Pancreas (tissue), 10 donors: ENCODE measurements around the gene SIAH3. TPM values are rescaled to one million over a fixed set of nuclear protein-coding genes. Genes with fewer than 3 reads are reported as not detected.

ENCODE experiments used
- ATAC-seq, 4 donors: fragments of 200-7000 bp; cut with Tn5 transposase; one replicate each; pipeline versions ENCODE4 v1.8.0 to v1.9.1; 2020; ENCODE audit warnings: mild to moderate bottlenecking in 4 of 4, moderate library complexity in 4 of 4
- DNase-seq, 6 donors: peaks; one replicate each; pipeline ENCODE4 v3.0.0-alpha.2; 2020
- FAIRE-seq: peaks from 2 replicates; lab custom pipeline; 2012; peaks lifted over from hg19 to GRCh38; lab: Jason Lieb, UNC
- H3K27ac ChIP-seq, 4 donors: fragments of 200-600 bp; sonication (generic); 1 replicate in 3 of 4; 2 replicates in 1 of 4; pipeline versions ENCODE4 v1.5.0 to v1.8.0; 2020
- H3K27me3 ChIP-seq, 4 donors: fragments of 200-600 bp; one replicate each; pipeline ENCODE4 v1.8.0; 2021
- H3K36me3 ChIP-seq, 3 donors: fragments of 200-600 bp; sonication (generic) in 1 of 3; one replicate each; pipeline versions ENCODE4 v1.5.0 to v1.8.0; 2020 to 2021
- H3K4me1 ChIP-seq, 3 donors: fragments of 200-600 bp; one replicate each; pipeline ENCODE4 v1.8.0; 2021
- H3K4me3 ChIP-seq, 4 donors: fragments of 200-600 bp; sonication (generic) in 2 of 4; one replicate each; pipeline versions ENCODE4 v1.5.0 to v1.8.0; 2020 to 2021
- H3K9me3 ChIP-seq, 4 donors: fragments of 200-600 bp; one replicate each; pipeline ENCODE4 v1.8.0; 2021
- WGBS, 2 donors: extraction: QIAGEN DNeasy Blood & Tissue Kit; methylation state at CpG; one replicate each; pipeline ENCODE4 v1.1.7; 2013; 5-methylcytosine and 5-hydroxymethylcytosine counted together
- intact Hi-C, 3 donors: fragments of 100-400 bp; cut with DNase I; formaldehyde crosslinking; loops; one replicate each; pipeline versions ENCODE4 v1.11.1 to v1.14.2; 2022
- polyA plus RNA-seq, 2 donors: library from polyadenylated mRNA; stranded (reverse); fragments of 200-250 nt; gene quantifications; one replicate each; pipeline ENCODE4 v1.2.3, GENCODE V29; 2013
- total RNA-seq, 6 donors: library from RNA; stranded (reverse); fragmentation: NEBNext Ultra II Directional in 4 of 6; extraction: Animal tissue kit (Norgen Biotek cat#: 25700) in 4 of 6; gene quantifications; one replicate each; pipeline versions ENCODE4 v1.2.1 to v1.2.4, GENCODE V29; 2021 to 2023
- TF ChIP-seq, protein P1 (sequence below), 4 donors: fragments of 200-600 bp; sonication (generic) in 3 of 4; IDR thresholded peaks; one replicate each; pipeline versions ENCODE4 v1.5.0 to v1.8.0; 2021; ENCODE audit warnings: antibody characterized with exemption in 4 of 4
- donor health status: healthy with polysubstance abuse.
- donor health status: DM: no; HTN: no; CAD: no; lungs with moderate emphysema.
- donor health status: DM: no; HTN: no; CAD: no.
- donor health status: control.
- donor health status: control.
- donor health status: Bipolar disorder and iron deficiency.
- donor health status: DM: yes; HTN: yes; CAD: no.
- donor health status: DM: no; HTN: no; CAD: no.
- donor health status: DM: no; HTN: no; CAD: no.
- donor health status: DM: yes; HTN: yes; CAD: no.

Gene SIAH3
- total and polyA plus RNA-seq, 8 donors, result 0.03 TPM; not detected in 7

DNA sequence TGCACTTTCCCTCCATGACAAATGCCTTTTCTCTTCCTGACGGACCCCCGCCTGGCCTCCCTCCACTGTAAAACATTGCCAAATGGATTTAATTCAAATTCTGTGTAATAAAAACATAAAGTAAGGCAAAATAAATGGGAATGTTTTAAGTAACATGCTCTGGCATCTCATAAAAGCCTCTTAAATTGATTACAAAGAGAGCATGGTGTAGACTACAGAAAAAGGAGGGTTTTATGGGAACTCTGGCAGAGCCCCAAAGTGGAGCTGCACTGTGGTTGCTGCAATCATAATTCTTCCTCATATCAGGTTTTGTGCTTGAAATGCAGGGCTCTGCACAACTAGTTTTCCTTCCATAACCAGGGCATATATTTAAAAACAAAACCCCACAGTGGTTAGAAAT, 44.3 kb upstream of the SIAH3 start:
- H3K27ac ChIP-seq, result no peak overlapping the region
- WGBS, 2 donors, result 36 to 48% methylated on average over 2 of the region's 2 CpGs
- TF ChIP-seq, protein P1, sequence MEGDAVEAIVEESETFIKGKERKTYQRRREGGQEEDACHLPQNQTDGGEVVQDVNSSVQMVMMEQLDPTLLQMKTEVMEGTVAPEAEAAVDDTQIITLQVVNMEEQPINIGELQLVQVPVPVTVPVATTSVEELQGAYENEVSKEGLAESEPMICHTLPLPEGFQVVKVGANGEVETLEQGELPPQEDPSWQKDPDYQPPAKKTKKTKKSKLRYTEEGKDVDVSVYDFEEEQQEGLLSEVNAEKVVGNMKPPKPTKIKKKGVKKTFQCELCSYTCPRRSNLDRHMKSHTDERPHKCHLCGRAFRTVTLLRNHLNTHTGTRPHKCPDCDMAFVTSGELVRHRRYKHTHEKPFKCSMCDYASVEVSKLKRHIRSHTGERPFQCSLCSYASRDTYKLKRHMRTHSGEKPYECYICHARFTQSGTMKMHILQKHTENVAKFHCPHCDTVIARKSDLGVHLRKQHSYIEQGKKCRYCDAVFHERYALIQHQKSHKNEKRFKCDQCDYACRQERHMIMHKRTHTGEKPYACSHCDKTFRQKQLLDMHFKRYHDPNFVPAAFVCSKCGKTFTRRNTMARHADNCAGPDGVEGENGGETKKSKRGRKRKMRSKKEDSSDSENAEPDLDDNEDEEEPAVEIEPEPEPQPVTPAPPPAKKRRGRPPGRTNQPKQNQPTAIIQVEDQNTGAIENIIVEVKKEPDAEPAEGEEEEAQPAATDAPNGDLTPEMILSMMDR (IDR thresholded peaks at IDR 0.05), result no peak
- intact Hi-C loops, result no loop called here
- no peaks in the 10 kb centered on the region for H3K36me3 ChIP-seq
- H3K27me3 ChIP-seq, result no peaks in the 10 kb centered on the region
- FAIRE-seq (no peak), DNase-seq (no peak), ATAC-seq (no peak)
- no peaks in the 10 kb centered on the region for H3K9me3 ChIP-seq
- no peaks in the 10 kb centered on the region for H3K4me1 ChIP-seq
- H3K4me3 ChIP-seq, result no peak overlapping the region

DNA sequence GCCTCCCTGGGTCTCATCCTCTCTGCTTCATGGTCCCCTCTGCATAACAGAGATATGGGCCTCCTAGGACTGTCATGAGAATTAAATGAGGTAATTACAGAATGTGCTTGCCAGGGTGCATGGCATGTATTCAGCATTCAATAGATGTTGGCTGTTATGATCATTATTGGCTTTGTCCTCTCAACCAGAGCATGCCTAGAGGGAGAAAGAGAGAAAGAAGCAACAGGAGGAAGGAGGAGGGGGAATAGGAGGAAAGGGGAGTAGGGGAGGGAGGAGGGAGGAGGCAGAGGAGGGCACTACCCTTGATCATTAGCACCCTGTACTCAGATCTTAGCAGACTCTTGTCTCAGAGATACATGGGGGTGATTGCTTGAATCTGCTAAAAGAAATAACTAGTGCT, 41.0 kb upstream of the SIAH3 start:
- FAIRE-seq (no peak), DNase-seq (no peak), ATAC-seq (no peak)
- no peaks in the 10 kb centered on the region for H3K4me1 ChIP-seq
- intact Hi-C loops, result no loop called here
- TF ChIP-seq, protein P1 (IDR thresholded peaks at IDR 0.05), result no peak
- no peak overlapping the region for H3K27ac ChIP-seq
- no peaks in the 10 kb centered on the region for H3K9me3 ChIP-seq
- no peak overlapping the region for H3K4me3 ChIP-seq
- H3K36me3 ChIP-seq, result no peaks in the 10 kb centered on the region
- no peaks in the 10 kb centered on the region for H3K27me3 ChIP-seq

DNA sequence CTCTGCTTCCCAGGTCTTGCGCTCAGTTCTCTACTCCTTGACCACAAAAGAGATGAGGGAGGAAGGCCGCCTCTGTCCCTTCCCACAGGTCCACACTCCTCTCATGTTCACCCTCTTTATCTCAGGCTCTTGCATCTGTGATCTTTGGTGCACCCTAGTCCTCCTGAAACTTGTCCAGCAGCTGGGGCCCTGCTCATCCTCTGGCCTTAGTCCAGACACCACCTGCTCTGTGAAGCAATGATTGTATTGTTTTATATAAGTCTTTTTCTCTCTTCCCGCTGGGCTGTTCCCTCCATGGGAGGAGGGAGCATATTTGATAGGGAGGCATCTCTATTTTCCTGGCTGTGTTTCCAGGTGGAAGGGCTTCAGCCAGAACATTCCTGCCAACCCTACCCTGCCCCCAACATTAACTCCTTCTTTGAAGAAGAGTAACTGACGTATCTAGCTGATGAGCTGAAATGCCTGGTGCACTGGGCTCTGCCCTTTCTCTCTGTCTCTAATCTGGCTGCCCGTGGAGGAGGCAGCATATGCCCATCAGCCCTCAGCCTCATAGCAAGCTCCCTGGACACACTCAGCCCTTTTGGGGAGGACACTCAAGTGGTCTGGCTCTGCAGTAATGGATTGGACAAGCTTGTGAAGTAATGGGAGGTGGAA, 38.2 kb upstream of the SIAH3 start:
- no peaks in the 10 kb centered on the region for H3K27me3 ChIP-seq
- no peak for ATAC-seq
- intact Hi-C loops, result no loop called here
- H3K9me3 ChIP-seq, result no peaks in the 10 kb centered on the region
- no peak for DNase-seq
- TF ChIP-seq, protein P1 (IDR thresholded peaks at IDR 0.05), result no peak
- H3K36me3 ChIP-seq, result no peaks in the 10 kb centered on the region
- WGBS, 2 donors, result 83 to 86% methylated on average over 4 to 5 of the region's 5 CpGs
- no peak overlapping the region for H3K27ac ChIP-seq
- FAIRE-seq, result no peak
- no peak overlapping the region for H3K4me3 ChIP-seq
- no peaks in the 10 kb centered on the region for H3K4me1 ChIP-seq

DNA sequence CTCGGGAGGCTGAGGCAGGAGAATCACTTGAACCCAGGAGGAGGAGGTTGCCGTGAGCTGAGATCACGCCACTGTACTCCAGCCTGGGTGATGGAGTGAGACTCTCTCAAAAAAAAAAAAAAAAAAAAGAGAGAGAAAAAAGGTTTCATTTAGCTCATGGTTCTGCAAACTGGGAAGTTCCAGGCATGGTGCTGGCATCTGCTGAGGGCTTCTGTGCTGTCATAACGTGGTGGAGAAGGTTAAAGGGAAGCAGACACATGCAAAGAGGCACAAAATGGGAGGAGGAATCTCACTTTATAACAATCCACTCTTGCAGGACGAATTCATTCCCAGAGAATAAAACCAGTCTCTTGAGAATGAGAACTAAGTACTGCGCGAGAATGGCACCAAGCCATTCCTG, 34.9 kb upstream of the SIAH3 start:
- no peaks in the 10 kb centered on the region for H3K36me3 ChIP-seq
- intact Hi-C loops, result no loop called here
- ATAC-seq, result no peak
- H3K4me1 ChIP-seq, result no peaks in the 10 kb centered on the region
- no peak overlapping the region for H3K27ac ChIP-seq
- H3K4me3 ChIP-seq, result no peak overlapping the region
- no peak for DNase-seq
- no peak for FAIRE-seq
- H3K9me3 ChIP-seq, result no peaks in the 10 kb centered on the region
- TF ChIP-seq, protein P1 (IDR thresholded peaks at IDR 0.05), result no peak
- H3K27me3 ChIP-seq, result no peaks in the 10 kb centered on the region
- WGBS, 2 donors, result 64 to 75% methylated on average over 7 of the region's 7 CpGs

DNA sequence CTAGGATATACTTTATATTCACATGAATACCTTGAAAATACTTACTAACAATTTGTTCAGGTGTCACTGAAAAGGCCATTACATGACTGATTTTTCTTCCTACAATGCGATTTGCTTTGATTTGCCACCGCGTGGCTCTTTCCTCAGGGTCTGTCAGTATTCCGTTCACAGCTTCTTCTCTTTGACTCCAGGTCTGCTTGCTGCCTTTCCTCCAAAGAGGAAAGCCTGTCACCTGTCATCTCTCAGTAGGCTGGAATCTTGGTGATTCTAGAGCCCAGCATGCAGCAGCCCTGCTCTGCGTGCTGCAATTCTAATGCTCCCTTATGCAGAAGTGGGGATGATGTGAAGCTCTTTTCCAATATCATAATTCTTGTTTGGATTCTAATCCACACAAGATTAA, 33.6 kb upstream of the SIAH3 start:
- ATAC-seq (no peak), DNase-seq (no peak), FAIRE-seq (no peak)

More for the DNA sequence above, 33.6 kb upstream of the SIAH3 start:
- intact Hi-C loops, result no loop called here
- H3K9me3 ChIP-seq, result no peaks in the 10 kb centered on the region
- H3K27me3 ChIP-seq, result no peaks in the 10 kb centered on the region
- H3K4me1 ChIP-seq, result no peaks in the 10 kb centered on the region
- WGBS, 2 donors, result 72 to 83% methylated on average over 5 of the region's 5 CpGs
- no peaks in the 10 kb centered on the region for H3K36me3 ChIP-seq
- TF ChIP-seq, protein P1 (IDR thresholded peaks at IDR 0.05), result no peak
- H3K4me3 ChIP-seq, result no peak overlapping the region
- no peak overlapping the region for H3K27ac ChIP-seq
